DMS153 treated with DMSO at 0.1 percent for 48 hours (cell line): ENCODE measurements around the gene ARID1B.
A peak's percentile ranks its signal among the peaks of the same experiment; 100 is the strongest.

Source experiments
- DNase-seq: peaks from one replicate; lab custom pipeline; 2025; ENCODE audit not compliant: unreplicated experiment; lab: John Stamatoyannopoulos, UW

Gene ARID1B

GRCh38 chr6:156954191-156954590 lies 177.0 kb downstream of the ARID1B start:
- DNase-seq: no peak

DNA sequence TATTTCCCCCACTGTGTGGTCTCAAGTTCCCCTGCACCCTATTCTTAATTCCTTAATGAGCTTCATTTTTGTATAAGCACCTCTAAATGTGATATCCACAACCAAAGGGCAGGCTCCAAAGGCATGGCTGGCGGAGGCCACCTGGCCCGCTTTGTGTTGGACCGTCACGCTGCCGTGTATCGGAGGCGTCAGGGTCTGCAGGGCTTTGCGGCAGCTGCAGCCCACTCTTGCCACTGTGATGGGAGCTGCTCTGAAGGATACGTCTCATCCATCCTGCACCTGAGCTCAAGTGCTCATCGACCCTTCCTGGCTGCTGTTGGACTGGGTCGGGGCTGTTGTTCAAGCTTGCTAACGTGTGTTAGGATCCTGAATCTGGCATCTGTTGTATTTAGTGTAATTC lies 177.6 kb downstream of the ARID1B start:
- DNase-seq: no peak

- DNase-seq: no peak
Observed at GRCh38 chr6:156955494-156956183, 178.5 kb downstream of the ARID1B start.

DNA sequence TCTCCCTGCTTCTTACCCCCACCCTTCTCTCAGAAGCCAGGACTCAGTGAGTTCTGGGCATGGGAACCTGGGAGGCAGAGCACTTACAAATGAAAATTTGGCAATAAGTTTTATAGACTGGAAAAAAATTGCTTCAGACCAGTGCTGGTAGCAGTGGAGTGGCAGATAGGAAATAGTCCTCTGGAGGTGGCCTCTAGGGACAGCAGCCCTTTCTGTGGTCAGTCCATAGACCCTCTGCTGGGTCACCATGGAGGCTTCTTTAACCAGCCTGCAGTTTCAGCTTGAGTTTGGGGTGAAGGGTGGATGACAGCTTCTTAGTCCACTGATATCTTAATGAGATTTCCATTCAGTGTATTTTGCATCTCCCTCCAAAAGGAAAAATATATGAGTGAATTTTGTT lies 179.1 kb downstream of the ARID1B start:
- no peak for DNase-seq

DNA sequence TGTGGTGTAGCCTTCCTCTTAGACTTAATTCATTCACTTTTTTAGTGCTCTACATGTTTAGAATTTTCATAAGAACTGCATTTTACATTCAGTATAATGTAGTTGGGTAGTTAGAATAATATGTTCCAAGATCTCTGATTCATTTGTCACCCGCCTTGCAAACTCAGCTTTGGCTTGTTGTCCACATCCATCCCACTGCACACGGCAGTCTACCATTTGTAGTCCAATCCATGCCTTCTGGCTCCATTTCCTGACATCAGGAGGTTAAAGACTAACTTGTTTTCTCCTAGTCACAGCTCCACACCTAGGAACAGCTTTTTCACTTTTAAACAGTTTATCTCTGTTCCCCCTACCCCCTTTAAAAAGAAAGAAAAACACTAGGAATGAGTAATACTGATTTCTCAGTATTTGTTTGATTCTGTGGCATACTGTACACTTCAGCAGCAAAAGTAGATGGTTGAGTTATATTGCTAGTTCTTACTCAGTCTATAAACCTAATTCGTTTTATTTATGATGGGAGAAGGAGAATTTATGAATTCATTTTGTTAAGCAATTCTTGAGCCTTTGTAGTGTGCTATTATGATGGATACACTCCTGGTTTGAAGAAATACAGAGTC lies 180.9 kb downstream of the ARID1B start:
- DNase-seq: no peak

GRCh38 chr6:156960525-156960924 lies 183.3 kb downstream of the ARID1B start:
- DNase-seq: no peak

DNA sequence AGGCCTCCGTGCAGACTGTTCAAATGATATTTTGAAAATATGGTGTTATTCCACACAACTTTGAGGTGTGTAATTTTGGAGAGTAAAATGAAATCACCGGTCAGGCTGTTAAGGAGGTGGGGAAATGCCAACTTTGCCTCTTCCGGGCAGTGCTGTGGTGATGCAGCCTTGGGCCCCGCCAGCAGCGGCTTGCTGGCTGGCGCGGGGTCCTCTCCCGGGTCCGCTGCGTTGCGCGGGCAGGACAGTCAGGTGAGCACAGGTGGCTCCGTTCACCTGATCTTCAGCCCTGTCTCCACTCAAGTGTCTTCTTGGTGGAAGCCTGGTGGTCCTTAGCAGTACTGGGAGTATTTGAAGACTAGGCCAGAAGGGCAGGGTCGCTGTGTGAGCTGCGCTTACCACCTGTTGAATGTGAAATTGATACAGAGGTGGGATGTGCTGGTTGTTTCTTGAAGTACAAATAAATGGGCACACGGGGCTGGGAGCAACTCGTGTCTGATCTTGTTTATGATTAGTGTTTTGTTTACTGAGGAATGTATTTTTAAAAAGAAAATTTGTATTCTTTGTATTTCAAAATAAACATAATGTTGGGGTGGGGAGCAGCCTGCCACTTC lies 184.2 kb downstream of the ARID1B start:
- DNase-seq: no peak

DNA sequence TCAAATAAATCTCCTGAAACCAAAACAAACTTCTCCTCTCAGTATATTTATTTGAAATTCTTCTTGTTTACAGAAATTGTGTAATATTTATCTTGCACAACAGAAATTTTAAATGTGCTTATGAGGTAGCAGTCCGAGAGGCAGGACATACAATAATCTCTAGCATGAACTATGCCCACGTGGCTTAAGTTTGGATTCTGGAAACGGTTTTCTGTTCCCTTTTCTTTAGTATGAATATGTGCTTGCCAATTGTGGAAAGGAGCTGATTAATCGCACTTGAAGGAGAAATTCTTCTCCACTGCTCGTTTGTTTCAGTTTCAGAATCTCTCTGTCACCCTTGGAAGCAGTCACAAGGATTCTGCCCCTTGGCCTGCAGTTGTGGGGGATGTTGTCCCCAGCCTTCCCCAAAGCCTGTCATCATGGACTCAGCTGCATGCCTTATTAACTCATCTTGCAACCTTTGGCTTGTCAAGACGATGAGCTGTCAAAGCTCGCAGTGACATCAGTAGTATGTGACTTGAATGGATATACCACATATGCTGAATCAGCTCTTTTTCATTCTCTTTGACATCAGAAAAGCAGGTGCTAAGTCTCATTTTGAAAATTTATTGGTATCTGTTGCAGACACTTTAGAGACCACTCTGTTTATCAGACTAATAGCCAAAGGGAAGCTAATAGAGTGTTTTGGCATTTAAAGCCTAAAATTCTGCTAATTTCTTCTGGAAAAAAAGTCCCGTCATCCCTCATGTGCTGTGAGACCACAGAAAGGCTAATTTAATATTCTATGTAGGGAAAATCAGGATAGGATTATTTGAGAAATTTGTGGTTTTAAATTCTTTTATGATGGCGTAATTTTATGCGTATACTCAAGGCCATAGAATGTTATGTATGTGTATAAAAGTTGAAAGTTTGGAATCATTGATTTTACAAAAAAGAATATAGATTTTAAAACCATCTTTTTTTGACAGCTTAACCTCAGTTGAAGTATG lies 186.8 kb downstream of the ARID1B start:
- no peak for DNase-seq

DNA sequence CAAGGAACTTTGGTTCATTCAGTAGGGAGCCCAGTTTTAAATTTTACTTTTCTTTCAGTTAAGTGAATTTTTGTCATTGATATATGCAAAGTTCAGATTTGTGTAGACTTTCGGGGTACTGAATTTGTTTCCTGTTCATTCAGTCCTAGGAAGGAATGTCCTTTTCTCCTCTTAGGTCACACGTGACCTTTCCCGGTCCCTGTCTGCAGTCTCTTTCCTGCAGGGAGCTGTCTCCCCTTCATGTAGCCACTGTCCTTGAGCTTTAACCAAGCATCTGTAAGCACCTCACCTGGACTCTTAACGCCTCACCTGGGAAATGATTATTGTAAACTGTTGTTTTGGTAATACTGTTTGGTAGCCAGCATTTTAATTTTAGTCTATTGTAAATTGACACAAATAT lies 190.7 kb downstream of the ARID1B start:
- no peak for DNase-seq

DNA sequence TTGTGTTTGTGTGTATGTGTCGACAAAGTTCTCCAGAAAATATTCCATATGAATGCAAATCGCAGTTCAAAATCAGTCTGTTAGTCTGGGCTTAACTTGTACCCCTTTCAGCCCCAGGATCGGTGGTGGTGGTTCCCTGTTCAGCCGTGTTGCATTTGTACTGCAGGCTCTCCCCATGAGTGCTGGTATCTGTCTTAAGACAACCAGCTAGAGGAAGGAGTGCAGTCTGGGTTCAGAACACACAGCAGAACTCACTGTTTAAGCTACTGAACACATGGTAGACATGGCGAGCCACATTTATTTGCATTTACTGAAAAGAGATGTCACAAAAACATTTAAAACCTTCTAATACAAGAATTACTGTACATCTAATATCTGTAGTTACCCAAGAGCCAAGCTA lies 192.1 kb downstream of the ARID1B start:
- DNase-seq: no peak

DNA sequence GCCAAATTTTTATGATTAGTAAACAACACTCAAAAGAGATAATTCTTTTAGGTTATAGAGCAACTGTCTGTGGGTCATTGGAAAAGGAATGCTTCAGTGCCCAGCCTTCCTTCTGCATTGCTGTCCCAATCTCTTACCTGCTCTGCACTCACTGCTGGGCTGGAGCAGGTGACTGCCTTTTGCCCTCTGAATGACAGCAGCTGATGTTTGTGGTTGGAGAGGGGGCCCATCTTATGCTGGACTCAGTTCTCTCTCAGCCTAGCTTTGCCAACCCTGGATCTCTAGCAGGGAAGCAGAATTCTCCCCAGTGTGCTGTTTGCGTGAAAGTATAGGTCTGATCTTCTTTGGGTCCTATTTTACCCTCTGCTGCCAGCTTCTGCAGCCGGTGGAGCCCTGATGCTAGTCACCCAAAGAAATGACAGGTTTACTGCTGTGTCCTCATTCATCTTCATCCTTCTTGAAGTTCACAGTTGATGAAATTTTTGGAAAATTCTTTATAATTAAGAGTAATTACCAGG lies 193.5 kb downstream of the ARID1B start:
- DNase-seq: no peak

DNA sequence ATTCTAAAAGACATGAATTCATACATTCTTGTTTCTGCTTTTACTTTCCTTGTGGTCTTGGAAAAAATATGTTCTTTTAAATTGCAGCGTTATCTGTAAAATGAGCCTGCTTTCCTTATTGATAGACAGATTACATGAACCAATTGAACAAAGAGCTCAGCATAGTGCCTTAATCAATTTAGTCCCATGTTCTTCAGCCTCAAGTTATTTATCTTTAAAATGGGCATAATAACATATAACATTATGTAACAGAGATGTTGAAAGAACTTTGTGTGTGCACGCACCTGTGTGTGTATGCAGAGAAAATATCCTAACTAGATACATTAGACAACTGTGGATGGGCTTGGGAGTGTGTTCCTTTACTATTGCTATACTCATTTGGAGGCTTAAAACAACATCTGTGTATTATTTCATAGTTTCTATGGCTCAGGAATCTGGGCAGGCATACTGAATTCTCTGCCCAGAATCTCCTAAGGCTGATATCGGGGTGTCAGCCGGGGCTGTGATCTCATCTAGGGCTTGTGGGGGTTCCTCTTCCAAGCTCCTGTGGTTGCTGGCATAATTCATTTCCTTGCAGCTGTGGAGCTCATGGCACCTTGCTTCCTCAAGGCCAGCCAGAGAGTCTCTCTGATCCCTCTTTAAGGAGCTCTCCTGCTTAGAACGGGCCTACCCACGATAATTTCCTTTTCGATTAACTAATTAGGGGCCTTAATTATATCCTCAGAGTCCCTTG lies 194.1 kb downstream of the ARID1B start:
- no peak for DNase-seq

- DNase-seq: no peak
Observed at GRCh38 chr6:156972145-156972544, 195.0 kb downstream of the ARID1B start.

- no peak for DNase-seq
Observed at GRCh38 chr6:156974830-156975261, 197.7 kb downstream of the ARID1B start.

DNA sequence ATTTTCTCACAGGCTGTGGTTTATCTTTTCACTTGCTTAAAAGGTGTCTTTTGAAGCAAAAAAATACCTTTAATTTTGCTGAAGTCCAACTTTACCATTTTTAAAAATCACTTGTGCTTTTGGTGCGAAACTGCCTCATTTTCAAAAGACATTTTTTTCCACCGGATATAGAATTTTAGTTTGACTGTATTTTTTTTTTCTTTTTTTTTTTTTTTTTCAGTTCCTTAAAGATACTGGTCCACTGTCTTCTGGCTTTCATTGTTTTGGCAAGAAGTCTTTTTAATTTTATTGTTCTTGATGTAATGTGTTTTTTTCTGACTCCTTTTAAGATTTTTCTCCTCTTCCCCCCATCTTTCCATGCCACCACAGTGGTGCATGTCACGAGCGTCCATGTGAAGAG lies 198.2 kb downstream of the ARID1B start:
- DNase-seq: no peak

GRCh38 chr6:156976216-156977127 lies 199.3 kb downstream of the ARID1B start:
- DNase-seq: no peak

- DNase-seq: no peak
Observed at GRCh38 chr6:156977527-156978291, 200.5 kb downstream of the ARID1B start.

- no peak for DNase-seq
Observed at GRCh38 chr6:156978948-156979347, 201.8 kb downstream of the ARID1B start.

GRCh38 chr6:156980515-156980914 lies 203.3 kb downstream of the ARID1B start:
- DNase-seq: peak; percentile 34
